Right lobe of liver (tissue), 4 donors: ENCODE measurements around the gene MMP17.

Experiments used
- CTCF ChIP-seq, 4 donors: fragments of 200-600 bp in 3 of 4; fragments of 450-650 bp in 1 of 4; IDR thresholded peaks; one replicate each; pipeline versions ENCODE4 v1.5.1 to v1.8.0; 2016 to 2022; ENCODE audit warnings: antibody characterized with exemption in 4 of 4, mild to moderate bottlenecking in 2 of 4
- POLR2A ChIP-seq: fragments of 450-650 bp; IDR thresholded peaks from one replicate; pipeline ENCODE4 v1.6.1; 2017; ENCODE audit warnings: antibody characterized with exemption, mild to moderate bottlenecking
- donor health status: DM: no; HTN: no; CAD: no.
- donor health status: DM: no; HTN: no; CAD: no.
- donor health status: DM: no; HTN: yes; CAD: no.

GRCh38 chr12:131835616-131836171, 7.5 kb downstream of the MMP17 start:
- no peak for TF ChIP-seq CTCF (IDR thresholded peaks at IDR 0.05)
- no peak for TF ChIP-seq POLR2A
